B cell (primary cell): ENCODE results near the gene LRRC49.

Experiments
- EZH2 ChIP-seq: IDR thresholded peaks from 2 replicates; pipeline ENCODE4 v1.6.1; 2012; ENCODE audit warnings: borderline replicate concordance, low read depth, mild to moderate bottlenecking, moderate library complexity, low read length; ENCODE audit not compliant: insufficient read depth, poor library complexity, severe bottlenecking
- TF ChIP-seq, protein P1 (sequence below): fragments of 200-600 bp; IDR thresholded peaks from one replicate; pipeline ENCODE4 v1.8.0; 2022; ENCODE audit warnings: antibody characterized with exemption, mild to moderate bottlenecking

DNA sequence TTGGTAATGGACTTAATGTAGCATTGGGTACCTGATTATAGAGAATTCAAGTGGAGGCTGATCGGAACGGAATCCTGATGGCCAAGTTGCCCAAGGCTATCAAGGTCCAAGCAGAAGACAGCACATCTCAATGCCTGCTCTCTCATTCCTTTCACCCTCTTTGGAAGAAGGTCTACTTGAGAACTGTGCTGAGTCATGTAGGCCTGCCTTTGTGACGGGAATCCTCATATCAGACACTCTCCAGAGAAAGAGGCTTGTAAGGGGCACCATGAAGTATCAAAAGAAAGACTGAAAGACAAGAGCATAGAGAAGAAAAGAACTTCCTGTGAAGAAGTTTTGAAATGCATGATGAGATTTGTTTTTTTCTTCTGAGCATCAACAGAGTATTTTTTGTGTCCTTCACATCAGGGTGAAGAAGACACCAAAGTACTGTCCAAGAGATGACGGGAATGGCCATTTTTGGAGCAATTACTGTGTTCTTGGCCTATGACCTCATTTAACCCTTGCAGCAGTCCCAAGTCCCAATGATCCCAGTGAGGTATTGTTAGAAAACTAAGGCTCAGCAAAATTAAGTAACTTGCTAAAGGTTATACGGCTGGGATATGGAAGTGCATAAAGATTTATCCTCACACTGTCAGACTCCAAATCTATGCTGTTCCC is 25.5 kb upstream of the LRRC49 start:
- TF ChIP-seq, protein P1, sequence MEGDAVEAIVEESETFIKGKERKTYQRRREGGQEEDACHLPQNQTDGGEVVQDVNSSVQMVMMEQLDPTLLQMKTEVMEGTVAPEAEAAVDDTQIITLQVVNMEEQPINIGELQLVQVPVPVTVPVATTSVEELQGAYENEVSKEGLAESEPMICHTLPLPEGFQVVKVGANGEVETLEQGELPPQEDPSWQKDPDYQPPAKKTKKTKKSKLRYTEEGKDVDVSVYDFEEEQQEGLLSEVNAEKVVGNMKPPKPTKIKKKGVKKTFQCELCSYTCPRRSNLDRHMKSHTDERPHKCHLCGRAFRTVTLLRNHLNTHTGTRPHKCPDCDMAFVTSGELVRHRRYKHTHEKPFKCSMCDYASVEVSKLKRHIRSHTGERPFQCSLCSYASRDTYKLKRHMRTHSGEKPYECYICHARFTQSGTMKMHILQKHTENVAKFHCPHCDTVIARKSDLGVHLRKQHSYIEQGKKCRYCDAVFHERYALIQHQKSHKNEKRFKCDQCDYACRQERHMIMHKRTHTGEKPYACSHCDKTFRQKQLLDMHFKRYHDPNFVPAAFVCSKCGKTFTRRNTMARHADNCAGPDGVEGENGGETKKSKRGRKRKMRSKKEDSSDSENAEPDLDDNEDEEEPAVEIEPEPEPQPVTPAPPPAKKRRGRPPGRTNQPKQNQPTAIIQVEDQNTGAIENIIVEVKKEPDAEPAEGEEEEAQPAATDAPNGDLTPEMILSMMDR, result no peak
- no peak for TF ChIP-seq EZH2
